A673 (cell line): Measurements from ENCODE around the gene PLA2G6.

Experiments
- EZH2 ChIP-seq: fragments of 200-600 bp; sonication (generic); IDR thresholded peaks from 2 replicates; pipeline ENCODE4 v1.6.1; 2017; ENCODE audit warnings: borderline replicate concordance, low read depth, mild to moderate bottlenecking, mixed read lengths, antibody characterized with exemption, low read length; ENCODE audit not compliant: poor library complexity, severe bottlenecking
- TF ChIP-seq, protein P1 (sequence below): fragments of 300-800, 200-600 bp; sonication (generic); conservative IDR thresholded peaks from 2 replicates; pipeline ENCODE4 v1.5.1; 2017; ENCODE audit warnings: low read depth, mild to moderate bottlenecking, antibody characterized with exemption, low read length, moderate library complexity, mixed read lengths

DNA sequence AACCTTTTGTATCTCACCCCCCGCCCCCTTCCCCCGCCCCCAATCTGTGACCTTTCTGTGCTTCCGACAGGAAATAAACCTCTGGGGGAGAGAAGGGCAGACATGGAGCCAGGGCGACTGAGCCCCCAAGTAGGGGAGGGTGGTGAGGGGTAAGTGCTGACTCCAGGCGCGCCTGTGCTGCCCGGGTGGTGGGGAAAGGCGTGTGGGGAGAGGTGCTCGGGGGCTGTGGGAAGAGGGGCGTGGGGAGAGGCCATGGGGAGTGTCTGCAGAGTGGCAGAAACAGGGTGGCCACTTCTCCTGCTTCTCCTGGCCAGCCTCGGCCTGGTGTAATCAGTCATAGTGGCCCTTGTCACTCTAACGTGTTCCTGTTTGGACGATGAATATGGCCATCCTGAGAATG, 105.7 kb downstream of the PLA2G6 start:
- TF ChIP-seq, protein P1, sequence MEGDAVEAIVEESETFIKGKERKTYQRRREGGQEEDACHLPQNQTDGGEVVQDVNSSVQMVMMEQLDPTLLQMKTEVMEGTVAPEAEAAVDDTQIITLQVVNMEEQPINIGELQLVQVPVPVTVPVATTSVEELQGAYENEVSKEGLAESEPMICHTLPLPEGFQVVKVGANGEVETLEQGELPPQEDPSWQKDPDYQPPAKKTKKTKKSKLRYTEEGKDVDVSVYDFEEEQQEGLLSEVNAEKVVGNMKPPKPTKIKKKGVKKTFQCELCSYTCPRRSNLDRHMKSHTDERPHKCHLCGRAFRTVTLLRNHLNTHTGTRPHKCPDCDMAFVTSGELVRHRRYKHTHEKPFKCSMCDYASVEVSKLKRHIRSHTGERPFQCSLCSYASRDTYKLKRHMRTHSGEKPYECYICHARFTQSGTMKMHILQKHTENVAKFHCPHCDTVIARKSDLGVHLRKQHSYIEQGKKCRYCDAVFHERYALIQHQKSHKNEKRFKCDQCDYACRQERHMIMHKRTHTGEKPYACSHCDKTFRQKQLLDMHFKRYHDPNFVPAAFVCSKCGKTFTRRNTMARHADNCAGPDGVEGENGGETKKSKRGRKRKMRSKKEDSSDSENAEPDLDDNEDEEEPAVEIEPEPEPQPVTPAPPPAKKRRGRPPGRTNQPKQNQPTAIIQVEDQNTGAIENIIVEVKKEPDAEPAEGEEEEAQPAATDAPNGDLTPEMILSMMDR = no peak
- no peak for TF ChIP-seq EZH2
